Measurements from ENCODE around the gene NOL3.

NOL3 gene

GRCh38 chr16:67157106-67157748 is 13.1 kb upstream of the NOL3 start:
- no peak overlapping the region for H3K56ac ChIP-seq (ENCODE audit: low read length)
- no peak overlapping the region for H3K4ac ChIP-seq (ENCODE audit: low read depth, low read length)
- no peak overlapping the region for H3K18ac ChIP-seq (ENCODE audit: low read length)
- DNase-seq: no peak
- H3K4me1 ChIP-seq (ENCODE audit: control insufficient read depth, low read depth, low read length): no peaks in the 10 kb centered on the region
- no peaks in the 10 kb centered on the region for H3K36me3 ChIP-seq (ENCODE audit: control insufficient read depth, insufficient read depth, low read length)
- no peak overlapping the region for H2AK5ac ChIP-seq (ENCODE audit: low read length)
- H2BK15ac ChIP-seq (replicated peaks; ENCODE audit: low read depth): no peak overlapping the region
- H3K79me2 ChIP-seq (ENCODE audit: control insufficient read depth, insufficient read depth, low read length): no peaks in the 10 kb centered on the region
- H2BK120ac ChIP-seq (ENCODE audit: low read depth, low read length): no peak overlapping the region
- no peak overlapping the region for H3K4me2 ChIP-seq (ENCODE audit: low read length)
- H3K27ac ChIP-seq (ENCODE audit: low read depth, low read length): no peak overlapping the region
- no peak overlapping the region for H3K23ac ChIP-seq (ENCODE audit: low read length)
- H4K8ac ChIP-seq (ENCODE audit: low read depth, low read length): no peak overlapping the region
- no peak overlapping the region for H4K5ac ChIP-seq (ENCODE audit: low read length)
- no CpG with 5 or more reads among the region's 7 CpGs for WGBS (ENCODE audit: extremely low coverage, insufficient coverage, low lambda C conversion rate)
- no peak overlapping the region for H3K4me3 ChIP-seq (ENCODE audit: low read length)
- H3K79me1 ChIP-seq (ENCODE audit: low read length): no peaks in the 10 kb centered on the region
- H2BK5ac ChIP-seq (ENCODE audit: low read length): no peak overlapping the region
- no peak overlapping the region for H3K9ac ChIP-seq (ENCODE audit: low read length)
- peaks cover 56% of the 10 kb centered on the region for H3K27me3 ChIP-seq (ENCODE audit: insufficient read depth, low read length, poor library complexity)

GRCh38 chr16:67157892-67158635 is 12.3 kb upstream of the NOL3 start:
- DNase-seq: no peak
- Histone ChIP-seq H3K27me3 (ENCODE audit: insufficient read depth, low read length, poor library complexity) (peaks cover 60% of the 10 kb centered on the region), H2AK5ac (ENCODE audit: low read length) (no peak overlapping the region), H3K18ac (ENCODE audit: low read length) (no peak overlapping the region), H3K4me2 (ENCODE audit: low read length) (no peak overlapping the region), H2BK5ac (ENCODE audit: low read length) (no peak overlapping the region), H3K79me1 (ENCODE audit: low read length) (no peaks in the 10 kb centered on the region), H4K8ac (ENCODE audit: low read depth, low read length) (no peak overlapping the region), H3K4ac (ENCODE audit: low read depth, low read length) (no peak overlapping the region), H3K56ac (ENCODE audit: low read length) (no peak overlapping the region), H2BK15ac (replicated peaks; ENCODE audit: low read depth) (no peak overlapping the region), H3K79me2 (ENCODE audit: control insufficient read depth, insufficient read depth, low read length) (no peaks in the 10 kb centered on the region), H3K36me3 (ENCODE audit: control insufficient read depth, insufficient read depth, low read length) (no peaks in the 10 kb centered on the region), H3K23ac (ENCODE audit: low read length) (no peak overlapping the region), H3K4me1 (ENCODE audit: control insufficient read depth, low read depth, low read length) (no peaks in the 10 kb centered on the region), H3K27ac (ENCODE audit: low read depth, low read length) (no peak overlapping the region), H2BK120ac (ENCODE audit: low read depth, low read length) (no peak overlapping the region), H3K9ac (ENCODE audit: low read length) (no peak overlapping the region), H3K4me3 (ENCODE audit: low read length) (no peak overlapping the region), H4K5ac (ENCODE audit: low read length) (no peak overlapping the region)
- no CpG with 5 or more reads among the region's 7 CpGs for WGBS (ENCODE audit: extremely low coverage, insufficient coverage, low lambda C conversion rate)

- H4K5ac ChIP-seq (ENCODE audit: low read length): no peak overlapping the region
- peak overlapping the region; percentile 80 for H3K56ac ChIP-seq (ENCODE audit: low read length)
- H3K27ac ChIP-seq (ENCODE audit: low read depth, low read length): no peak overlapping the region
- no peak overlapping the region for H3K4ac ChIP-seq (ENCODE audit: low read depth, low read length)
- H2AK5ac ChIP-seq (ENCODE audit: low read length): no peak overlapping the region
- WGBS (ENCODE audit: extremely low coverage, insufficient coverage, low lambda C conversion rate): no CpG with 5 or more reads among the region's 34 CpGs
- peak overlapping the region; percentile 55 for H3K4me2 ChIP-seq (ENCODE audit: low read length)
- DNase-seq: peak; percentile 32
- no peak overlapping the region for H3K18ac ChIP-seq (ENCODE audit: low read length)
- H3K4me3 ChIP-seq (ENCODE audit: low read length): peak overlapping the region; percentile 37
- no peak overlapping the region for H2BK15ac ChIP-seq (replicated peaks; ENCODE audit: low read depth)
- H2BK120ac ChIP-seq (ENCODE audit: low read depth, low read length): no peak overlapping the region
- H4K8ac ChIP-seq (ENCODE audit: low read depth, low read length): no peak overlapping the region
- no peaks in the 10 kb centered on the region for H3K4me1 ChIP-seq (ENCODE audit: control insufficient read depth, low read depth, low read length)
- H3K79me2 ChIP-seq (ENCODE audit: control insufficient read depth, insufficient read depth, low read length): no peaks in the 10 kb centered on the region
- no peak overlapping the region for H2BK5ac ChIP-seq (ENCODE audit: low read length)
- H3K9ac ChIP-seq (ENCODE audit: low read length): peak overlapping the region; percentile 65
- H3K36me3 ChIP-seq (ENCODE audit: control insufficient read depth, insufficient read depth, low read length): no peaks in the 10 kb centered on the region
- H3K27me3 ChIP-seq (ENCODE audit: insufficient read depth, low read length, poor library complexity): peaks cover 61% of the 10 kb centered on the region
- no peaks in the 10 kb centered on the region for H3K79me1 ChIP-seq (ENCODE audit: low read length)
- no peak overlapping the region for H3K23ac ChIP-seq (ENCODE audit: low read length)
These were observed 11.4 kb upstream of the NOL3 start for GRCh38 chr16:67158637-67159600.

DNA sequence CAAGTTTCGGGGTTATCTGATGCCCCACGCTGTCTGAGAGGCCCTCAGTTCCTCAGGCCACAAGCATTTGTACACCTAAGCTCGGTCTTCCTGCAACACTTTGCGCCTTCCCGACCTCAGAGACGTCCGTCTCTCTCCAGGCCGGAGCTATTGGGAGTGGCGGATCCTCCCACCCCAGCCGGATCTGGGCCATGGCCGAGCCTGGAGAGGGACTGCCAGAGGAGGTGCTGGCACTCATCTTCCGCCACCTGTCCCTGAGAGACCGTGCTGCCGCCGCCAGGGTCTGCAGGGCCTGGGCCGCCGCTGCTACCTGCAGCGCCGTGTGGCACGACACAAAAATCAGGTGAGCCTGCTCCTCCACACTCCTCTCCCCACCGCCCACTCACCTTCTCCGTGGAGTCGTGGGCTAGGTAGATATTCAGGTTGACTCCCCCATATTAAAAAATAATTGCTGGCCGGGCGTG is 8.7 kb upstream of the NOL3 start:
- Histone ChIP-seq H3K9ac (ENCODE audit: low read length) (no peak overlapping the region), H3K18ac (ENCODE audit: low read length) (no peak overlapping the region), H2BK5ac (ENCODE audit: low read length) (no peak overlapping the region), H3K36me3 (ENCODE audit: control insufficient read depth, insufficient read depth, low read length) (no peaks in the 10 kb centered on the region), H3K4ac (ENCODE audit: low read depth, low read length) (no peak overlapping the region), H2BK120ac (ENCODE audit: low read depth, low read length) (no peak overlapping the region), H2BK15ac (replicated peaks; ENCODE audit: low read depth) (no peak overlapping the region), H4K5ac (ENCODE audit: low read length) (no peak overlapping the region), H3K27ac (ENCODE audit: low read depth, low read length) (no peak overlapping the region), H3K4me3 (ENCODE audit: low read length) (no peak overlapping the region), H3K79me2 (ENCODE audit: control insufficient read depth, insufficient read depth, low read length) (no peaks in the 10 kb centered on the region), H3K27me3 (ENCODE audit: insufficient read depth, low read length, poor library complexity) (peaks cover 65% of the 10 kb centered on the region), H2AK5ac (ENCODE audit: low read length) (no peak overlapping the region), H3K4me2 (ENCODE audit: low read length) (no peak overlapping the region), H4K8ac (ENCODE audit: low read depth, low read length) (no peak overlapping the region), H3K56ac (ENCODE audit: low read length) (no peak overlapping the region), H3K23ac (ENCODE audit: low read length) (no peak overlapping the region), H3K79me1 (ENCODE audit: low read length) (no peaks in the 10 kb centered on the region), H3K4me1 (ENCODE audit: control insufficient read depth, low read depth, low read length) (no peaks in the 10 kb centered on the region)
- WGBS (ENCODE audit: extremely low coverage, insufficient coverage, low lambda C conversion rate): no CpG with 5 or more reads among the region's 25 CpGs
- DNase-seq: peak; percentile 34

DNA sequence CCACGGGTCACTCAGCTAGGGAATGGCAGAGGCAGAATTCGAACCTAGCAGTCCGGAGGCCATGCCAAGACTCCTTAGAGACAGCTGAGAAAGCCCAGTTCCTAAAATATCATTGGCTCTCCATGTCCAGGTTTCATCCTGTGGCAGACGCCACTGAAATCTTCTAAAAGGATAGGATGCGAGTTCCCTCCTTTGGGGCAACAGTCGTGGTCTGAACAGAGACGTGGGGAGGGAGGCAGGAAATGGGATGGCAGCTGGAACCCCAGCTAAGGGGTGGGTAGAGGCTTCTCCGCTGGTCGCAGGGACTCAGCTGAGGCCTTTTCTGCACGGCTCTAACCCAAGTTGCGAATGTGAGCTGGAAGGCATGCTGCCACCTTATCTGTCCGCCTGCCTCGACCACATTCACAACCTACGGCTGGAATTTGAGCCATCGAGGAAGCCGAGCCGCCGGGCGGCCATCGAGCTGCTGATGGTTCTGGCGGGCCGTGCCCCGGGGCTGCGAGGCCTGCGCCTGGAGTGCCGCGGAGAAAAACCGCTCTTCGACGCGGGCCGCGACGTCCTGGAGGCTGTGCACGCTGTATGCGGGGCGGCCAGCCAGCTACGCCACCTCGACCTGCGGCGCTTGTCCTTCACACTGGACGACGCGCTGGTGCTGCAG is 7.7 kb upstream of the NOL3 start:
- Histone ChIP-seq H3K4me2 (ENCODE audit: low read length) (peak overlapping the region; percentile 78), H2AK5ac (ENCODE audit: low read length) (no peak overlapping the region), H3K4ac (ENCODE audit: low read depth, low read length) (no peak overlapping the region), H4K5ac (ENCODE audit: low read length) (no peak overlapping the region), H2BK120ac (ENCODE audit: low read depth, low read length) (no peak overlapping the region), H3K36me3 (ENCODE audit: control insufficient read depth, insufficient read depth, low read length) (no peaks in the 10 kb centered on the region), H4K8ac (ENCODE audit: low read depth, low read length) (no peak overlapping the region), H2BK15ac (replicated peaks; ENCODE audit: low read depth) (no peak overlapping the region), H3K27ac (ENCODE audit: low read depth, low read length) (no peak overlapping the region), H3K9ac (ENCODE audit: low read length) (peak overlapping the region; percentile 32), H3K27me3 (ENCODE audit: insufficient read depth, low read length, poor library complexity) (peaks cover 65% of the 10 kb centered on the region), H3K4me1 (ENCODE audit: control insufficient read depth, low read depth, low read length) (no peaks in the 10 kb centered on the region), H3K56ac (ENCODE audit: low read length) (peak overlapping the region; percentile 70), H3K18ac (ENCODE audit: low read length) (no peak overlapping the region), H3K79me1 (ENCODE audit: low read length) (no peaks in the 10 kb centered on the region), H3K79me2 (ENCODE audit: control insufficient read depth, insufficient read depth, low read length) (no peaks in the 10 kb centered on the region), H2BK5ac (ENCODE audit: low read length) (no peak overlapping the region), H3K23ac (ENCODE audit: low read length) (no peak overlapping the region), H3K4me3 (ENCODE audit: low read length) (no peak overlapping the region)
- DNase-seq: peak; percentile 26
- no CpG with 5 or more reads among the region's 44 CpGs for WGBS (ENCODE audit: extremely low coverage, insufficient coverage, low lambda C conversion rate)
